Bronchus fibroblast of lung (primary cell): ENCODE data around the gene ELOVL5. TPM values are rescaled to one million over a fixed set of nuclear protein-coding genes. Genes with fewer than 3 reads are reported as not detected.

Experiments
- total RNA-seq: library from RNA; depleted of rRNA; stranded (reverse); fragments of >200 nt; gene quantifications from 2 replicates; pipeline ENCODE4 v1.2.3, GENCODE V29; 2015

ELOVL5 gene, protein sequence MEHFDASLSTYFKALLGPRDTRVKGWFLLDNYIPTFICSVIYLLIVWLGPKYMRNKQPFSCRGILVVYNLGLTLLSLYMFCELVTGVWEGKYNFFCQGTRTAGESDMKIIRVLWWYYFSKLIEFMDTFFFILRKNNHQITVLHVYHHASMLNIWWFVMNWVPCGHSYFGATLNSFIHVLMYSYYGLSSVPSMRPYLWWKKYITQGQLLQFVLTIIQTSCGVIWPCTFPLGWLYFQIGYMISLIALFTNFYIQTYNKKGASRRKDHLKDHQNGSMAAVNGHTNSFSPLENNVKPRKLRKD
- 95.3 and 95.6 TPM in 2 replicates for total RNA-seq

DNA sequence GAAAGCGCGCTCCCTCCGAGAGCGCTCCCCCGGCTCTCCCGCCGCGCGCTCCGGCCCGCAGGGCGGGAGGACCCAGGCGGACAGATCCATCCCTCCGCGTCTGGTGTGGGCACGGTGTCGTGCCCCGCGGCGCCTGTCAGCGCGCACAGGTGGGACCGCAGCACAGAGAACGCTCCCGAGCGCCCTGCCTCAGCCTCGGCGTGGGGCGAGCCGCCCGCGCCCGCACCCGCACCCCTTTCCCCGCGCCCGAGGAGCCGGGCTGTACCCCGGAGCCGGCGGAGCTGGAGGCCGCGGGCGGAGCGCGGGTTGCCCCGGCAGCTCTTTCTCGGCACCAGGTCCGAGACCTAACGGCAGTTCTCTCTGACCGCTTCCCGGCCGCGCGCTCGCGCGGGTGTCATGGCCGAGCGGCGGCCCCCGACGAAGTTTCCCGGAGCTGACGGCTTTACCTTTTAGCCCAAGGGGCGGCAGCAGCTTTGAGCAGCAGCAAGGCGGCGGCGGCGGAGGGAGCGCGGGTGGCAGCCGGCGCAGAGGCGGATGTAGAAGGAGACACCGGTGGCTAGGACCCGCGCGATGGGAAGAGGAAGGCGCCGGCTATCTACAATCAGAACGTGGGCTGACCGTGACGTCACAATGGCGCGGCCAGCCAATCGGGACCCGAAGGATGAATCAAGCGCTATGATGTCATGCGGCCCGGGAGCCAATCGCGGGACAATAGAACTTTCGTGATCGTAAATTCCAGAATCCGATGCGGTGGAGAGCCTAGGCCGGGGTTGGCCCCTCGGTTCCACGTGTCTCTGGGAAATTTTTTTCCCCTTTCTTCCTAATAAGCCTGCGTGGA, at the start of gene ELOVL5:
Gene ELOVL5 (minus strand): TSS at position 580 of the 838 bp plus-strand sequence. CDS start 53,251 bp downstream, outside the sequence.

Other genes with a start within 250 kb of the ELOVL5 start
- gene GCM1, start 200.1 kb downstream of the ELOVL5 start, total RNA-seq = not detected in 2 replicates
- 7.0 and 7.7 TPM in 2 replicates for gene GCLC, start 196.2 kb upstream of the ELOVL5 start, total RNA-seq